PC-9 (cell line): ENCODE measurements around the gene GPS2.

Experiments
- CTCF ChIP-seq: fragments of 200-600 bp; sonication (generic); conservative IDR thresholded peaks from 2 replicates; pipeline ENCODE4 v1.6.1; 2017; ENCODE audit warnings: mixed run types, antibody characterized with exemption, mild to moderate bottlenecking, moderate library complexity
- EZH2 ChIP-seq: fragments of 200-600 bp; sonication (generic); IDR thresholded peaks from 2 replicates; pipeline ENCODE4 v1.8.0; 2017; ENCODE audit warnings: antibody characterized with exemption, low read depth

- no peak for TF ChIP-seq CTCF
- TF ChIP-seq EZH2, result no peak
These were observed at the start of gene GPS2 for GRCh38 chr17:7314719-7315569.
